Stomach (tissue), 4 donors: ENCODE results near the gene POLR1H.
A peak's percentile ranks its signal among the peaks of the same experiment; 100 is the strongest.

Experiments
- EP300 ChIP-seq: sonication (generic); formaldehyde crosslinking; IDR thresholded peaks from one replicate; pipeline ENCODE4 v1.6.1; 2017; ENCODE audit warnings: antibody characterized with exemption
- POLR2A ChIP-seq, 4 donors: fragments of 450-650 bp; IDR thresholded peaks; one replicate each; pipeline ENCODE4 v1.6.1; 2016; ENCODE audit warnings: antibody characterized with exemption in 4 of 4, control low read depth in 2 of 4, mild to moderate bottlenecking in 1 of 4, moderate library complexity in 1 of 4
- POLR2AphosphoS5 ChIP-seq, 3 donors: sonication (generic); formaldehyde crosslinking; IDR thresholded peaks; one replicate each; pipeline ENCODE4 v1.6.1; 2016; ENCODE audit warnings: antibody characterized with exemption in 3 of 3
- TF ChIP-seq, protein P1 (sequence below), 7 experiments: fragments of 450-650 bp in 4 of 7; fragments of 200-600 bp in 3 of 7; sonication (generic) in 3 of 7; IDR thresholded peaks; one replicate each; pipeline ENCODE4 v1.5.1; 2016 to 2019; ENCODE audit warnings: antibody characterized with exemption in 7 of 7, control low read depth in 2 of 7, mild to moderate bottlenecking in 1 of 7

DNA sequence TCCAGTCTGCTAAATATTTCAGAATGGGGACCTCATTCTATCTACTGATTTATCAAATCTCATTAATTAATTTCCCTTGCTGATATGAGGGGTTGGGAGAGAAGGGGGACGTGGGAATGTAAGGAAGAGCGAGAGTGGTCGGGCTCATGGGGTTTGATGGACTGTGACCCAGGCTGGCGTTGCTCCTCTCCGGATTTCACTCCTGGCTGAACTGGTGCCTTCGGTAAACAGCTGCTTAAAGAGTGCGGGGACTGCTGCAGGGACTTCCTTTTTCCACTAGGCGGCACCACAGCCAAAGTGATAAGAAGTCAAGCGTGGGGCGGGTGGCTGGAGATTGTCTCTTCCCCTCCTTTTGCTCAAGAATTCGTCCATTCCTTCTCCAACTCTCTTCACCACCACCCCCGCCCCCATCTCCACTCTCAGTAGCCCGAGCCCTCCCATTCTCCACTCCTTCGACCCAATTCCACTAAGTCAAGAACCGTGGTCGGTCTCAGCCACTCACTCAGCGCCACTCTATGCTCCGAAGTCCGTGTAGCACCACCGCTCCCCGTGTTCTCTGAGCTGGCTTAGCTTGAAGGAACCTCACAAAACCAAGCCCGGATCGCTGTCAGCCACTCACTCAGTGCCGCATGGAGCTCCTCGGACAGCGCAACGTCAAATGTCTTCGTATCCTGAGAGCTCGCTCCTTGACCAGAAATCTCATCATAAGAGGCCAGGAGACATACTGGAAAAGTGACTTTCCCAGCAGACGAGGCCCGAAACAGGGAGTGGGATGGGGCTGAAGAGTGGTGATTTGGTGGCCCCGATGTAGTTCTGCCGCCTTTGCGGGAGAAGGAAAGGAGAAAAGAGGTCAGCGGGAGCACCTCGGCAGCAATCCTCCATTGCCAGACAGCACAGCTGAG lies 42.2 kb downstream of the POLR1H start:
- TF ChIP-seq, protein P1, sequence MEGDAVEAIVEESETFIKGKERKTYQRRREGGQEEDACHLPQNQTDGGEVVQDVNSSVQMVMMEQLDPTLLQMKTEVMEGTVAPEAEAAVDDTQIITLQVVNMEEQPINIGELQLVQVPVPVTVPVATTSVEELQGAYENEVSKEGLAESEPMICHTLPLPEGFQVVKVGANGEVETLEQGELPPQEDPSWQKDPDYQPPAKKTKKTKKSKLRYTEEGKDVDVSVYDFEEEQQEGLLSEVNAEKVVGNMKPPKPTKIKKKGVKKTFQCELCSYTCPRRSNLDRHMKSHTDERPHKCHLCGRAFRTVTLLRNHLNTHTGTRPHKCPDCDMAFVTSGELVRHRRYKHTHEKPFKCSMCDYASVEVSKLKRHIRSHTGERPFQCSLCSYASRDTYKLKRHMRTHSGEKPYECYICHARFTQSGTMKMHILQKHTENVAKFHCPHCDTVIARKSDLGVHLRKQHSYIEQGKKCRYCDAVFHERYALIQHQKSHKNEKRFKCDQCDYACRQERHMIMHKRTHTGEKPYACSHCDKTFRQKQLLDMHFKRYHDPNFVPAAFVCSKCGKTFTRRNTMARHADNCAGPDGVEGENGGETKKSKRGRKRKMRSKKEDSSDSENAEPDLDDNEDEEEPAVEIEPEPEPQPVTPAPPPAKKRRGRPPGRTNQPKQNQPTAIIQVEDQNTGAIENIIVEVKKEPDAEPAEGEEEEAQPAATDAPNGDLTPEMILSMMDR (IDR thresholded peaks at IDR 0.05): peak in 5 of 7 experiments; percentile 83 to 97 (median 92)
- TF ChIP-seq POLR2AphosphoS5 (IDR thresholded peaks at IDR 0.05): peak in 2 of 3 donors; percentile 14 to 46
- no peak for TF ChIP-seq POLR2A (IDR thresholded peaks at IDR 0.05)
- TF ChIP-seq EP300: no peak
